Measurements from ENCODE around the gene KHDRBS1.
"Not testable (repeated sequence)": the region's sequence is repeated elsewhere in the genome, so short reads cannot be mapped to it uniquely, and the experiment has no call there.

DNA sequence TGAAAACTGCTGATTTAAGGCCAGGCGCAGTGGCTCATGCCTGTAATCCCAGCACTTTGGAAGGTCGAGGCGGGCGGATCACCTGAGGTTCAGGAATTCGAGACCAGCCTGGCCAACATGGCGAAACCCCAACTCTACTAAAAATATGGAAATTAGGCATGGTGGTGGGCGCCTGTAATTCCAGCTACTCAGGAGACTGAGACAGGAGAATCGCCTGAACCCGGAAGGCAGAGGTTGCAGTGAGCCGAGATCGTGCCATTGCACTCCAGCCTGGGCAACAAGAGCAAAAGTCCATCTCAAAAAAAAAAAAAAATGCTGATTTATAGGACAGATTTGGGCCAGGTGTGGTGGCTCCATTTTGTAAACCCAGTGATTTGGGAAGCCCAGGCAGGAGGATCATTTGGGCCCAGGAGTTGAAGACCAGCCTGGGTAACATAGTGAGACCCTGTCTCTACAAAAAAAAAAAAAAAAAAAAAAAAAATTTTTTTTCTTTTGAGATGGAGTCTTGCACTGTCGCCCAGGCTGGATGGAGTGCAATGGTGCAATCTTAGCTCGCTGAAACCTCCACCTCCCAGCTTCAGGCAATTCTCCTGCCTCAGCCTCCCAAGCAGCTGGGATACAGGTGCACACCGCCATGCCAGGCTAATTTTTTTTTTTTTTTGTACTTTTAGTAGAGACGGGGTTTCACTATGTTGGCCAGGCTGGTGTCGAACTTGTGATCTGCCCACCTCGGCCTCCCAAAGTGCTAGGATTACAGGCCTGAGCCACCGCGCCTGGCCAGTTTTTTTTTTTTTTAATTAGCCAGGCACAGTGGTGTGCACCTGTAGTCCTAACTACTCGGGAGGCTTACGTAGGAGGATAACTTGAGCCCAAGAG, 52.2 kb downstream of the KHDRBS1 start:
- not testable (repeated sequence) for TF ChIP-seq TAF1 (IDR thresholded peaks at IDR 0.05; ENCODE audit: low read depth); SMC3 (conservative IDR thresholded peaks at IDR 0.05; ENCODE audit: poor library complexity); EP300 (conservative IDR thresholded peaks at IDR 0.05; ENCODE audit: poor library complexity, severe bottlenecking)
- TF ChIP-seq, protein P1, sequence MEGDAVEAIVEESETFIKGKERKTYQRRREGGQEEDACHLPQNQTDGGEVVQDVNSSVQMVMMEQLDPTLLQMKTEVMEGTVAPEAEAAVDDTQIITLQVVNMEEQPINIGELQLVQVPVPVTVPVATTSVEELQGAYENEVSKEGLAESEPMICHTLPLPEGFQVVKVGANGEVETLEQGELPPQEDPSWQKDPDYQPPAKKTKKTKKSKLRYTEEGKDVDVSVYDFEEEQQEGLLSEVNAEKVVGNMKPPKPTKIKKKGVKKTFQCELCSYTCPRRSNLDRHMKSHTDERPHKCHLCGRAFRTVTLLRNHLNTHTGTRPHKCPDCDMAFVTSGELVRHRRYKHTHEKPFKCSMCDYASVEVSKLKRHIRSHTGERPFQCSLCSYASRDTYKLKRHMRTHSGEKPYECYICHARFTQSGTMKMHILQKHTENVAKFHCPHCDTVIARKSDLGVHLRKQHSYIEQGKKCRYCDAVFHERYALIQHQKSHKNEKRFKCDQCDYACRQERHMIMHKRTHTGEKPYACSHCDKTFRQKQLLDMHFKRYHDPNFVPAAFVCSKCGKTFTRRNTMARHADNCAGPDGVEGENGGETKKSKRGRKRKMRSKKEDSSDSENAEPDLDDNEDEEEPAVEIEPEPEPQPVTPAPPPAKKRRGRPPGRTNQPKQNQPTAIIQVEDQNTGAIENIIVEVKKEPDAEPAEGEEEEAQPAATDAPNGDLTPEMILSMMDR (IDR thresholded peaks at IDR 0.05; ENCODE audit: poor library complexity, severe bottlenecking), result not testable (repeated sequence)
- TF ChIP-seq POLR2AphosphoS5 (IDR thresholded peaks at IDR 0.05), result peak; percentile 20

Measured in neural cell (in vitro differentiated cells).